Measurements from ENCODE around the gene ZNF557.

- TF ChIP-seq RAD21 (IDR thresholded peaks at IDR 0.05; ENCODE audit: low read length), result no peak
- TF ChIP-seq CTCF (conservative IDR thresholded peaks at IDR 0.05; ENCODE audit: low read depth, low read length), result no peak
- no peak for TF ChIP-seq MXI1 (IDR thresholded peaks at IDR 0.05; ENCODE audit: borderline replicate concordance, low read depth, low read length)
- no peak for TF ChIP-seq POLR2A (IDR thresholded peaks at IDR 0.05; ENCODE audit: low read depth, low read length)
- no peak for TF ChIP-seq MAZ (IDR thresholded peaks at IDR 0.05; ENCODE audit: borderline replicate concordance, low read depth, low read length)
- no peak for TF ChIP-seq FOS (IDR thresholded peaks at IDR 0.05; ENCODE audit: low read depth, low read length)
- no peak for TF ChIP-seq MAFK (IDR thresholded peaks at IDR 0.05; ENCODE audit: low read depth, low read length)
- TF ChIP-seq ELK1 (IDR thresholded peaks at IDR 0.05; ENCODE audit: borderline replicate concordance, low read depth, low read length), result no peak
- no peak for TF ChIP-seq USF2 (IDR thresholded peaks at IDR 0.05; ENCODE audit: low read depth, low read length)
- no peak for TF ChIP-seq BHLHE40 (IDR thresholded peaks at IDR 0.05; ENCODE audit: low read depth, low read length)
- TF ChIP-seq CHD1 (IDR thresholded peaks at IDR 0.05; ENCODE audit: low read depth, low read length), result no peak
- TF ChIP-seq RFX5 (IDR thresholded peaks at IDR 0.05; ENCODE audit: low read depth, low read length), result no peak
- TF ChIP-seq RCOR1 (IDR thresholded peaks at IDR 0.05; ENCODE audit: insufficient replicate concordance, low read length), result no peak
- no peak for TF ChIP-seq CEBPB (IDR thresholded peaks at IDR 0.05; ENCODE audit: low read depth, low read length)
Observed at GRCh38 chr19:7130043-7130442, 60.5 kb downstream of the ZNF557 start.

All from IMR-90 (cell line).